ENCODE measurements around the gene LRP1.

DNA sequence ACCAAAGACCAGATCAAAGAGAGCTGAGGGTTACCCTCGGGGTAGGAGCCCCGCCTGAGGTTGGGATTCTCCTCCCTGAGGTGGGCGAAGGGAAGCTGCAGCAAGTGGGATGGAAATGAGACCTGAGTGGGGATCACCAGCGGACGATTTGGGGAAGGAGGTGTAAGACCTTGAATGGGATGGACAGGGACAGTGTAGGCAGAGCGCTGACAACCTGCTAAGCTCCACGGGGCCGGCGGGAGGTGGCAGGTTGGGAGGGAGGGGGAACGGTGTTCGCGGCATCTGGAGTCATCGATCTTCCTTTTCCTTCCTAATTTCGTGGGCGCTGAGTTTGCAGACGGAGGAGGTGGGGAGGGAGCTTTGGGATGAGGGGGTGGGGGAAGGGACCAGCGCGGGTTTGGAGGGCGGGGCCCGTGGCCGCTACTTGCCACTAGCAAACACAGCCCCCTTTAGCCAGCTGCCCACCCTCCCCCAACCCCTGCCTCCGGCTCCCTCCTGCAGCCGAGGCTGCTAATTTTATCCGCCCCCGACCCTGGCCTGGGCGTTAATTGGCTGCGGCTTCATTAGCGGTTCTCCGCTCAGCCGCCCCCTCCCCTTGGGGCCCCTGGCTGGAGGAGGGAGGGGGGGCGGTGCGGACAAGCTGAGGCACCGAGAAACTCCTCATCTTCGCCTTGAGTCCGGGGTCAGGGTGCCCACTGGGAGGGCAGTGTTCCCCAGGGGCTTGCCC, 98.5 kb downstream of the LRP1 start:
- TF ChIP-seq, protein P1, sequence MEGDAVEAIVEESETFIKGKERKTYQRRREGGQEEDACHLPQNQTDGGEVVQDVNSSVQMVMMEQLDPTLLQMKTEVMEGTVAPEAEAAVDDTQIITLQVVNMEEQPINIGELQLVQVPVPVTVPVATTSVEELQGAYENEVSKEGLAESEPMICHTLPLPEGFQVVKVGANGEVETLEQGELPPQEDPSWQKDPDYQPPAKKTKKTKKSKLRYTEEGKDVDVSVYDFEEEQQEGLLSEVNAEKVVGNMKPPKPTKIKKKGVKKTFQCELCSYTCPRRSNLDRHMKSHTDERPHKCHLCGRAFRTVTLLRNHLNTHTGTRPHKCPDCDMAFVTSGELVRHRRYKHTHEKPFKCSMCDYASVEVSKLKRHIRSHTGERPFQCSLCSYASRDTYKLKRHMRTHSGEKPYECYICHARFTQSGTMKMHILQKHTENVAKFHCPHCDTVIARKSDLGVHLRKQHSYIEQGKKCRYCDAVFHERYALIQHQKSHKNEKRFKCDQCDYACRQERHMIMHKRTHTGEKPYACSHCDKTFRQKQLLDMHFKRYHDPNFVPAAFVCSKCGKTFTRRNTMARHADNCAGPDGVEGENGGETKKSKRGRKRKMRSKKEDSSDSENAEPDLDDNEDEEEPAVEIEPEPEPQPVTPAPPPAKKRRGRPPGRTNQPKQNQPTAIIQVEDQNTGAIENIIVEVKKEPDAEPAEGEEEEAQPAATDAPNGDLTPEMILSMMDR (optimal IDR thresholded peaks at IDR 0.05 in 1 of 3, IDR thresholded peaks at IDR 0.05 in 1 of 3, conservative IDR thresholded peaks at IDR 0.05 in 1 of 3; ENCODE audit: extremely low read depth in 1 of 3, insufficient read depth in 2 of 3, low read length in 3 of 3) = no peak
- no peak for TF ChIP-seq EZH2 (IDR thresholded peaks at IDR 0.05; ENCODE audit: low read length)
